Measurements from ENCODE around the gene NEK4. TPM values are rescaled to one million over a fixed set of nuclear protein-coding genes. Genes with fewer than 3 reads are reported as not detected.

NEK4 gene
- total and polyA plus RNA-seq, 2 of the 13 experiments (the other 11 are each of a cell fraction or from before 2014, with no cell fraction given), result 16.5 to 38.0 TPM

- no peak for TF ChIP-seq HNF1A (IDR thresholded peaks at IDR 0.05; ENCODE audit: low read depth)
- TF ChIP-seq HNF1A (CRISPR knock-in tag; IDR thresholded peaks at IDR 0.05; ENCODE audit: borderline replicate concordance), result no peak
- no peak for TF ChIP-seq ZNF616 (CRISPR knock-in tag; IDR thresholded peaks at IDR 0.05; ENCODE audit: low read depth)
- no peak for TF ChIP-seq ATRX (CRISPR knock-in tag; IDR thresholded peaks at IDR 0.05; ENCODE audit: borderline replicate concordance)
- no peak for TF ChIP-seq ZNF556 (CRISPR knock-in tag; IDR thresholded peaks at IDR 0.05; ENCODE audit: borderline replicate concordance)
- TF ChIP-seq PHF5A (CRISPR knock-in tag; IDR thresholded peaks at IDR 0.05; ENCODE audit: low read depth, unreplicated experiment), result no peak
- TF ChIP-seq FOXA1 (IDR thresholded peaks at IDR 0.05), result no peak
- no peak for TF ChIP-seq FOXA1 (CRISPR knock-in tag; IDR thresholded peaks at IDR 0.05)
- TF ChIP-seq FOSL2 (CRISPR knock-in tag; IDR thresholded peaks at IDR 0.05), result no peak
- no peak for TF ChIP-seq CCDC6 (CRISPR knock-in tag; IDR thresholded peaks at IDR 0.05)
- no peak for TF ChIP-seq ZNF784 (CRISPR knock-in tag; IDR thresholded peaks at IDR 0.05; ENCODE audit: borderline replicate concordance)
- TF ChIP-seq GATAD2A (CRISPR knock-in tag; IDR thresholded peaks at IDR 0.05), result 0 out of 2 replicates have a peak, but pooled peaks have one; percentile 13
- 0 out of 2 replicates have a peak, but pooled peaks have one; percentile 54 for TF ChIP-seq ZNF136 (CRISPR knock-in tag; IDR thresholded peaks at IDR 0.05; ENCODE audit: low read depth)
- TF ChIP-seq KDM2A (CRISPR knock-in tag; IDR thresholded peaks at IDR 0.05; ENCODE audit: borderline replicate concordance, low read depth), result no peak
- TF ChIP-seq ZNF772 (CRISPR knock-in tag; IDR thresholded peaks at IDR 0.05), result no peak
- no peak; the same call in 1 of the 2 replicates for TF ChIP-seq ZNF740 (CRISPR knock-in tag; IDR thresholded peaks at IDR 0.05)
- TF ChIP-seq NR2F2 (IDR thresholded peaks at IDR 0.05; ENCODE audit: borderline replicate concordance, low read depth), result 0 out of 2 replicates have a peak, but pooled peaks have one; percentile 13
- TF ChIP-seq ONECUT2 (CRISPR knock-in tag; IDR thresholded peaks at IDR 0.05), result no peak
- no peak; the same call in 1 of the 2 replicates for TF ChIP-seq ZNF547 (CRISPR knock-in tag; IDR thresholded peaks at IDR 0.05)
- TF ChIP-seq ZNF816 (CRISPR knock-in tag; IDR thresholded peaks at IDR 0.05; ENCODE audit: borderline replicate concordance), result no peak
- no peak for TF ChIP-seq SAFB2 (CRISPR knock-in tag; IDR thresholded peaks at IDR 0.05; ENCODE audit: borderline replicate concordance, low read depth)
- no peak for TF ChIP-seq BORCS8-MEF2B (CRISPR knock-in tag; IDR thresholded peaks at IDR 0.05)
Measured at GRCh38 chr3:52787672-52788625, 17.2 kb upstream of the NEK4 start (continued).

All from HepG2 (cell line).